Measurements from ENCODE around the gene SYNGR4. TPM values are rescaled to one million over a fixed set of nuclear protein-coding genes. Genes with fewer than 3 reads are reported as not detected.

Gene SYNGR4
- total RNA-seq, 1 donor from 2014 or later = not detected

- no peak for DNase-seq (ENCODE audit: low spot score)
Measured at GRCh38 chr19:48396016-48396823, 32.1 kb downstream of the SYNGR4 start.

- DNase-seq (ENCODE audit: low spot score) = no peak
Measured at GRCh38 chr19:48396824-48397176, 32.6 kb downstream of the SYNGR4 start.

- DNase-seq (ENCODE audit: low spot score) = no peak
Measured at GRCh38 chr19:48397263-48398101, 33.3 kb downstream of the SYNGR4 start.

- DNase-seq (ENCODE audit: low spot score) = no peak
Measured at GRCh38 chr19:48398102-48398374, 33.9 kb downstream of the SYNGR4 start.

GRCh38 chr19:48398375-48399235 lies 34.4 kb downstream of the SYNGR4 start:
- peak; percentile 68 for DNase-seq (ENCODE audit: low spot score)

GRCh38 chr19:48400018-48400742 lies 36.0 kb downstream of the SYNGR4 start:
- peak; percentile 40 for DNase-seq (ENCODE audit: low spot score)

- DNase-seq (ENCODE audit: low spot score) = no peak
Measured at GRCh38 chr19:48401287-48401686, 37.1 kb downstream of the SYNGR4 start.

GRCh38 chr19:48403606-48404005 lies 39.4 kb downstream of the SYNGR4 start:
- peak; percentile 47 for DNase-seq (ENCODE audit: low spot score)

- no peak for DNase-seq (ENCODE audit: low spot score)
Measured at GRCh38 chr19:48405010-48405659, 41.0 kb downstream of the SYNGR4 start.

GRCh38 chr19:48405850-48406249 lies 41.7 kb downstream of the SYNGR4 start:
- no peak for DNase-seq (ENCODE audit: low spot score)

- no peak for DNase-seq (ENCODE audit: low spot score)
Measured at GRCh38 chr19:48413879-48414587, 49.9 kb downstream of the SYNGR4 start.

GRCh38 chr19:48415395-48415794 lies 51.2 kb downstream of the SYNGR4 start:
- DNase-seq (ENCODE audit: low spot score) = peak; percentile 77

- DNase-seq (ENCODE audit: low spot score) = no peak
Measured at GRCh38 chr19:48415806-48416221, 51.6 kb downstream of the SYNGR4 start.

- no peak for DNase-seq (ENCODE audit: low spot score)
Measured at GRCh38 chr19:48417421-48417820, 53.3 kb downstream of the SYNGR4 start.

- DNase-seq (ENCODE audit: low spot score) = no peak
Measured at GRCh38 chr19:48418317-48419064, 54.3 kb downstream of the SYNGR4 start.

- DNase-seq (ENCODE audit: low spot score) = no peak
Measured at GRCh38 chr19:48419158-48419920, 55.2 kb downstream of the SYNGR4 start.

- DNase-seq (ENCODE audit: low spot score) = no peak
Measured at GRCh38 chr19:48421548-48421947, 57.4 kb downstream of the SYNGR4 start.

- DNase-seq (ENCODE audit: low spot score) = no peak
Measured at GRCh38 chr19:48424694-48425219, 60.6 kb downstream of the SYNGR4 start.

Data from mucosa of gallbladder (tissue), 1 donor.